WERI-Rb-1 (cell line): ENCODE results near the gene SH2D1B.

Experiments
- DNase-seq: peaks from one replicate; pipeline ENCODE4 v3.0.0-alpha.2; 2020
- H3K27ac ChIP-seq: fragments of 250-450 bp; sonication (Bioruptor Pico); 2 replicates; pipeline ENCODE4 v1.5.1; 2020; ENCODE audit warnings: mild to moderate bottlenecking, moderate library complexity
- H3K27me3 ChIP-seq: fragments of 250-450 bp; sonication (Bioruptor Pico); 2 replicates; pipeline ENCODE4 v1.5.1; 2021; ENCODE audit warnings: mild to moderate bottlenecking, low read depth, moderate library complexity; ENCODE audit not compliant: insufficient read depth, severe bottlenecking
- H3K36me3 ChIP-seq: fragments of 250-450 bp; sonication (Bioruptor Pico); 2 replicates; pipeline ENCODE4 v1.5.1; 2020; ENCODE audit warnings: mild to moderate bottlenecking, moderate library complexity
- H3K4me3 ChIP-seq: 2 replicates; pipeline ENCODE4 v1.5.1; 2011; ENCODE audit warnings: low read depth, mild to moderate bottlenecking, control low read depth, low read length
- H3K9me3 ChIP-seq: fragments of 250-450 bp; sonication (Bioruptor Pico); 2 replicates; pipeline ENCODE4 v1.5.1; 2021; ENCODE audit warnings: mild to moderate bottlenecking, moderate library complexity; ENCODE audit not compliant: severe bottlenecking
- CTCF ChIP-seq: IDR thresholded peaks from 2 replicates; pipeline ENCODE4 v1.5.1; 2011; ENCODE audit warnings: low read depth, mild to moderate bottlenecking, control low read depth, inconsistent platforms, low read length

The SH2D1B gene

GRCh38 chr1:162396201-162396906 lies 15.6 kb downstream of the SH2D1B start:
- no peak for TF ChIP-seq CTCF
- Histone ChIP-seq H3K9me3 (no peaks in the 10 kb centered on the region), H3K4me3 (no peak overlapping the region), H3K27me3 (peaks cover 3% of the 10 kb centered on the region), H3K36me3 (no peaks in the 10 kb centered on the region), H3K27ac (no peak overlapping the region)
- DNase-seq = no peak

GRCh38 chr1:162391790-162392563 lies 20.0 kb downstream of the SH2D1B start:
- H3K9me3 ChIP-seq = no peaks in the 10 kb centered on the region
- peak; percentile 67 for DNase-seq
- no peak overlapping the region for H3K27ac ChIP-seq
- H3K4me3 ChIP-seq = no peak overlapping the region
- peak; percentile 82 for TF ChIP-seq CTCF
- H3K27me3 ChIP-seq = peaks cover 25% of the 10 kb centered on the region
- H3K36me3 ChIP-seq = no peaks in the 10 kb centered on the region

GRCh38 chr1:162390396-162391185 lies 21.3 kb downstream of the SH2D1B start:
- Histone ChIP-seq H3K27me3 (peaks cover 25% of the 10 kb centered on the region), H3K4me3 (no peak overlapping the region), H3K27ac (no peak overlapping the region), H3K36me3 (no peaks in the 10 kb centered on the region), H3K9me3 (no peaks in the 10 kb centered on the region)
- DNase-seq = no peak
- no peak for TF ChIP-seq CTCF

- Histone ChIP-seq H3K4me3 (no peak overlapping the region), H3K27ac (no peak overlapping the region), H3K9me3 (no peaks in the 10 kb centered on the region), H3K36me3 (no peaks in the 10 kb centered on the region), H3K27me3 (peaks cover 25% of the 10 kb centered on the region)
- peak; percentile 45 for DNase-seq
- TF ChIP-seq CTCF = no peak
These were observed 22.0 kb downstream of the SH2D1B start for GRCh38 chr1:162389971-162390370.

- H3K9me3 ChIP-seq = no peaks in the 10 kb centered on the region
- H3K4me3 ChIP-seq = no peak overlapping the region
- H3K27me3 ChIP-seq = peaks cover 25% of the 10 kb centered on the region
- TF ChIP-seq CTCF = no peak
- DNase-seq = peak; percentile 78
- H3K36me3 ChIP-seq = no peaks in the 10 kb centered on the region
- no peak overlapping the region for H3K27ac ChIP-seq
These were observed 22.7 kb downstream of the SH2D1B start for GRCh38 chr1:162389021-162389818.
